Right lobe of liver (tissue), 6 donors: ENCODE data around the gene PARP2. TPM values are rescaled to one million over a fixed set of nuclear protein-coding genes. Genes with fewer than 3 reads are reported as not detected.

Source experiments
- ATAC-seq, 4 donors: fragments of 200-7000 bp; cut with Tn5 transposase; one replicate each; pipeline ENCODE4 v1.9.1; 2020; ENCODE audit warnings: mild to moderate bottlenecking in 4 of 4, moderate library complexity in 4 of 4
- DNase-seq, 3 donors: peaks; one replicate each; pipeline ENCODE4 v3.0.0-alpha.2; 2020
- H3K27ac ChIP-seq, 3 donors: fragments of 200-600 bp; one replicate each; pipeline ENCODE4 v1.8.0; 2022
- H3K27me3 ChIP-seq, 2 donors: fragments of 200-600 bp; one replicate each; pipeline ENCODE4 v1.8.0; 2022
- H3K36me3 ChIP-seq, 4 donors: fragments of 200-600 bp; sonication (generic) in 1 of 4; one replicate each; pipeline versions ENCODE4 v1.5.1 to v1.8.0; 2017 to 2022; ENCODE audit warnings: control low read depth in 1 of 4
- H3K4me1 ChIP-seq, 4 donors: fragments of 200-600 bp; sonication (generic) in 1 of 4; one replicate each; pipeline versions ENCODE4 v1.5.1 to v1.8.0; 2017 to 2022; ENCODE audit warnings: control low read depth in 1 of 4
- H3K4me3 ChIP-seq, 3 donors: fragments of 200-600 bp; one replicate each; pipeline ENCODE4 v1.8.0; 2022
- H3K9me3 ChIP-seq, 4 donors: fragments of 200-600 bp; sonication (generic) in 1 of 4; one replicate each; pipeline versions ENCODE4 v1.5.1 to v1.8.0; 2017 to 2022; ENCODE audit warnings: control low read depth in 1 of 4
- CTCF ChIP-seq, 4 donors: fragments of 200-600 bp in 3 of 4; fragments of 450-650 bp in 1 of 4; IDR thresholded peaks; one replicate each; pipeline versions ENCODE4 v1.5.1 to v1.8.0; 2016 to 2022; ENCODE audit warnings: antibody characterized with exemption in 4 of 4, mild to moderate bottlenecking in 2 of 4
- POLR2A ChIP-seq: fragments of 450-650 bp; IDR thresholded peaks from one replicate; pipeline ENCODE4 v1.6.1; 2017; ENCODE audit warnings: antibody characterized with exemption, mild to moderate bottlenecking
- WGBS: methylation state at CpG from one replicate; pipeline ENCODE4 v1.1.6; 2018; ENCODE audit warnings: low coverage, low lambda C conversion rate; ENCODE audit not compliant: insufficient coverage; ENCODE audit errors: missing lambda C conversion rate; 5-methylcytosine and 5-hydroxymethylcytosine counted together
- intact Hi-C, 2 donors: fragments of 100-400 bp; cut with DNase I; formaldehyde crosslinking; loops; one replicate each; pipeline versions ENCODE4 v1.11.2 to v1.14.1; 2022
- small RNA-seq, 2 experiments: library from RNA; depleted of rRNA; stranded (forward); fragments of <200 nt; gene quantifications; one replicate each; pipeline ENCODE3, GENCODE V24; 2016
- total RNA-seq, 6 experiments: library from RNA; depleted of rRNA in 2 of 6; stranded (reverse); fragments of >200 nt in 2 of 6; fragmentation: NEBNext Ultra II Directional in 3 of 6; extraction: Animal tissue kit (Norgen Biotek cat#: 25700) in 3 of 6; gene quantifications; one replicate each; pipeline versions ENCODE4 v1.1.0 to v1.2.4, GENCODE V29; 2016 to 2023
- donor health status: DM: no; HTN: yes; CAD: no.
- donor health status: DM: no; HTN: no; CAD: no.
- donor health status: DM: no; HTN: no; CAD: no.
- donor health status: DM: no; HTN: yes; CAD: no.
- donor health status: DM: no; HTN: yes; CAD: no.

PARP2 gene
- total RNA-seq, 6 experiments from 2014 or later = 5.5 to 10.4 (median 9.1) TPM

- Histone ChIP-seq H3K27ac (no peak overlapping the region), H3K4me1 (no peaks in the 10 kb centered on the region), H3K27me3 (no peaks in the 10 kb centered on the region), H3K4me3 (no peak overlapping the region), H3K36me3 (peaks cover 0 to 70% (median 15%) of the 10 kb centered on the region in 4 donors), H3K9me3 (no peaks in the 10 kb centered on the region)
- DNase-seq (no peak), ATAC-seq (peak in 1 of 4 donors; percentile 92)
- TF ChIP-seq CTCF (IDR thresholded peaks at IDR 0.05) (no peak), POLR2A (no peak)
- intact Hi-C loops = no loop called here
- 89% methylated on average over 5 of the region's 10 CpGs for WGBS
Measured at GRCh38 chr14:20400965-20401593, 57.6 kb downstream of the PARP2 start.

- peak in 1 of 3 donors; percentile 26 for DNase-seq
- no peak for ATAC-seq
- no peaks in the 10 kb centered on the region for H3K27me3 ChIP-seq
- no peaks in the 10 kb centered on the region for H3K9me3 ChIP-seq
- no peak overlapping the region for H3K27ac ChIP-seq
- intact Hi-C loops = no loop called here
- WGBS = 100% methylated on average over 1 of the region's 11 CpGs
- TF ChIP-seq POLR2A (no peak), CTCF (IDR thresholded peaks at IDR 0.05) (no peak)
- no peaks in the 10 kb centered on the region for H3K4me1 ChIP-seq
- H3K4me3 ChIP-seq = no peak overlapping the region
- H3K36me3 ChIP-seq = peaks cover 0 to 71% (median 19%) of the 10 kb centered on the region in 4 donors
Measured at GRCh38 chr14:20403521-20403920, 60.1 kb downstream of the PARP2 start.

Small RNAs within 50 kb of the gene (small RNA-seq; reads per million reads assigned to genes)
- gene SNORA79B (0 to 0.52 reads per million in 2 experiments), gene SNORD126 (357 to 363 reads per million in 2 experiments)

Other genes starting within 250 kb of the PARP2 start
- not detected for gene OR4K17, start 232.9 kb upstream of the PARP2 start, total RNA-seq
- not detected for gene OR4N5, start 204.8 kb upstream of the PARP2 start, total RNA-seq
- gene OR11G2, start 152.7 kb upstream of the PARP2 start, total RNA-seq = not detected
- not detected for gene OR11H6, start 119.9 kb upstream of the PARP2 start, total RNA-seq
- not detected for gene OR11H7, start 114.7 kb upstream of the PARP2 start, total RNA-seq
- not detected for gene OR11H4, start 104.3 kb upstream of the PARP2 start, total RNA-seq
- gene TTC5, start 37.7 kb upstream of the PARP2 start, total RNA-seq = 1 to 10 TPM; 3.1 to 5.1 (median 4.2) TPM
- 10 to 100 TPM; 15.7 to 55.5 (median 24.9) TPM for gene CCNB1IP1, start 10.4 kb upstream of the PARP2 start, total RNA-seq
- gene TEP1, start 69.9 kb downstream of the PARP2 start, total RNA-seq = 10 to 100 TPM; 10.8 to 17.6 (median 14.0) TPM
- gene KLHL33, start 92.5 kb downstream of the PARP2 start, total RNA-seq = under 1 TPM in 5 of 6 experiments, not detected in 1; 0.06 to 0.19 (median 0.11) TPM
- 10 to 100 TPM; 11.2 to 43.8 (median 14.4) TPM for gene OSGEP, start 111.2 kb downstream of the PARP2 start, total RNA-seq
- 10 to 100 TPM; 50.2 to 87.0 (median 59.8) TPM for gene APEX1, start 111.6 kb downstream of the PARP2 start, total RNA-seq
- 10 to 100 TPM in 4 of 6 experiments, 1 to 10 TPM in 2; 7.0 to 13.8 (median 11.4) TPM for gene PIP4P1, start 117.8 kb downstream of the PARP2 start, total RNA-seq
- 10 to 100 TPM; 22.1 to 48.9 (median 30.9) TPM for gene PNP, start 125.8 kb downstream of the PARP2 start, total RNA-seq
- under 1 TPM in 2 of 6 experiments, not detected in 4; 0.29 to 0.40 TPM for gene RNASE10, start 161.9 kb downstream of the PARP2 start, total RNA-seq
- not detected for gene RNASE9, start 217.4 kb downstream of the PARP2 start, total RNA-seq
- not detected for gene RNASE11, start 244.4 kb downstream of the PARP2 start, total RNA-seq
- gene RNASE12, start 247.7 kb downstream of the PARP2 start, total RNA-seq = not detected